K562 (cell line): ENCODE measurements around the gene SH3TC1. TPM values are rescaled to one million over a fixed set of nuclear protein-coding genes. Genes with fewer than 3 reads are reported as not detected.

Experiments
- ATAC-seq: fragments of 200-7000 bp; cut with Tn5 transposase; 3 replicates; pipeline ENCODE4 v1.9.1; 2020; ENCODE audit warnings: moderate library complexity
- BruUV-seq: library from RNA; stranded (reverse); fragments of 400-500 nt; replicated peaks from 2 replicates; lab custom pipeline; 2021; lab: Mats Ljungman, UMichigan
- CTCF ChIA-PET: fragments of 300-600 bp; formaldehyde crosslinking; extraction: SDS; loops from one replicate; lab custom pipeline; 2021; ENCODE audit warnings: low intra/inter-chr PET ratio; lab: Yijun Ruan, JAX
- POLR2A ChIA-PET: fragments of 300-600, 350-650 bp; sonication (Branson Sonifier 250); formaldehyde crosslinking; extraction: SDS; loops from one replicate; lab custom pipeline; 2021; ENCODE audit warnings: antibody characterized with exemption, inconsistent platforms; lab: Yijun Ruan, JAX
- DNase-seq, 4 experiments: peaks; one replicate each; pipeline versions ENCODE4 v3.0.0 to v3.0.0-alpha.2; 2011 to 2018; ENCODE audit warnings: low spot score in 3 of 4, mixed read lengths in 3 of 4; ENCODE audit errors: extremely low read depth in 1 of 4
- FAIRE-seq: peaks from 2 replicates; lab custom pipeline; 2011; peaks lifted over from hg19 to GRCh38; lab: Jason Lieb, UNC
- H2AFZ ChIP-seq: 2 replicates; pipeline ENCODE4 v1.6.0; 2011; ENCODE audit warnings: low read depth, low read length, control low read depth, inconsistent platforms
- H3K27ac ChIP-seq: fragments of 200-600 bp; 3 replicates; pipeline ENCODE4 v1.8.0; 2011; ENCODE audit warnings: low read depth, mild to moderate bottlenecking, control low read depth, inconsistent platforms, low read length, moderate library complexity, mixed read lengths; ENCODE audit errors: extremely low read depth
- H3K27me3 ChIP-seq, 2 experiments: fragments of 300-600 bp in 1 of 2; 2 replicates in 1 of 2; 3 replicates in 1 of 2; pipeline versions ENCODE4 v1.6.0 to v1.8.0; 2011; ENCODE audit warnings: inconsistent platforms in 2 of 2, low read length in 2 of 2, mild to moderate bottlenecking in 1 of 2, mixed read lengths in 1 of 2, moderate library complexity in 1 of 2; ENCODE audit not compliant: control insufficient read depth in 2 of 2, insufficient read depth in 2 of 2
- H3K36me3 ChIP-seq: fragments of 300-600 bp; 3 replicates; pipeline ENCODE4 v1.8.0; 2011; ENCODE audit warnings: mild to moderate bottlenecking, low read length, inconsistent platforms; ENCODE audit not compliant: control insufficient read depth, insufficient read depth
- H3K4me1 ChIP-seq, 2 experiments: fragments of 200-600 bp in 1 of 2; replicated peaks in 1 of 2; 2 replicates in 1 of 2; 3 replicates in 1 of 2; pipeline versions ENCODE4 v1.5.1 to v1.8.0; 2011; ENCODE audit warnings: inconsistent platforms in 2 of 2, low read length in 2 of 2, mild to moderate bottlenecking in 1 of 2, mixed read lengths in 1 of 2, moderate library complexity in 1 of 2; ENCODE audit not compliant: control insufficient read depth in 2 of 2, insufficient read depth in 2 of 2
- H3K4me2 ChIP-seq: 2 replicates; pipeline ENCODE4 v1.6.1; 2011; ENCODE audit warnings: low read length, control low read depth, inconsistent platforms, mixed read lengths; ENCODE audit not compliant: insufficient read depth
- H3K4me3 ChIP-seq: fragments of 200-600 bp; sonication (generic), shearing (Covaris generic); 2 replicates; pipeline ENCODE4 v1.5.1; 2016; ENCODE audit warnings: control low read depth, inconsistent platforms
- H3K79me2 ChIP-seq: fragments of 200-600 bp; 3 replicates; pipeline ENCODE4 v1.8.0; 2011; ENCODE audit warnings: low read length, inconsistent platforms; ENCODE audit not compliant: control insufficient read depth, insufficient read depth
- H3K9ac ChIP-seq, 2 experiments: 2 replicates each; pipeline versions ENCODE4 v1.6.0 to v1.6.1; 2011; ENCODE audit warnings: low read depth in 2 of 2, low read length in 2 of 2, control low read depth in 1 of 2, inconsistent platforms in 1 of 2, mild to moderate bottlenecking in 1 of 2, mixed read lengths in 1 of 2; ENCODE audit not compliant: insufficient read depth in 1 of 2
- H3K9me1 ChIP-seq: one replicate; pipeline ENCODE4 v1.6.0; 2011; ENCODE audit warnings: inconsistent platforms, mild to moderate bottlenecking, low read length, moderate library complexity; ENCODE audit not compliant: control insufficient read depth, insufficient read depth
- H3K9me3 ChIP-seq: replicated peaks from 2 replicates; pipeline ENCODE4 v1.5.1; 2011; ENCODE audit warnings: low read depth, low read length, inconsistent platforms; ENCODE audit not compliant: control insufficient read depth, insufficient read depth
- H4K20me1 ChIP-seq: replicated peaks from 2 replicates; pipeline ENCODE4 v1.6.1; 2011; ENCODE audit warnings: low read length, inconsistent platforms, mixed read lengths; ENCODE audit not compliant: control insufficient read depth, insufficient read depth
- ARID2 ChIP-seq: fragments of 450-650 bp; IDR thresholded peaks from 2 replicates; pipeline ENCODE4 v1.6.1; 2017; ENCODE audit warnings: antibody characterized with exemption, mild to moderate bottlenecking
- BCL6 ChIP-seq: fragments of 250-450 bp; sonication (Bioruptor Pico); IDR thresholded peaks from 2 replicates; pipeline ENCODE4 v1.4.0; 2020
- BRD9 ChIP-seq: fragments of 450-650 bp; IDR thresholded peaks from 2 replicates; pipeline ENCODE4 v1.6.1; 2018; ENCODE audit warnings: low read depth; ENCODE audit not compliant: partially characterized antibody
- CBX1 ChIP-seq: sonication (generic); IDR thresholded peaks from 2 replicates; pipeline ENCODE4 v1.6.1; 2016; ENCODE audit warnings: antibody characterized with exemption, low read depth, mild to moderate bottlenecking
- EZH2 ChIP-seq: IDR thresholded peaks from 2 replicates; pipeline ENCODE4 v1.6.1; 2012; ENCODE audit warnings: low read depth, mild to moderate bottlenecking, inconsistent platforms, low read length, borderline replicate concordance
- MXI1 ChIP-seq: IDR thresholded peaks from 2 replicates; pipeline ENCODE4 v1.6.1; 2011; ENCODE audit warnings: low read depth, mild to moderate bottlenecking, improper control_type of control experiment, low read length
- POLR2AphosphoS2 ChIP-seq: IDR thresholded peaks from 2 replicates; pipeline ENCODE4 v1.6.1; 2012; ENCODE audit warnings: low read length, improper control_type of control experiment
- POLR2H ChIP-seq: IDR thresholded peaks from 2 replicates; pipeline ENCODE4 v1.6.1; 2016; ENCODE audit warnings: missing genetic modification characterization, low read depth, mild to moderate bottlenecking, control low read depth, missing compliant biosample characterization, moderate library complexity
- PURB ChIP-seq: sonication (generic); formaldehyde crosslinking; IDR thresholded peaks from 2 replicates; pipeline ENCODE4 v1.9.0; 2021; ENCODE audit warnings: low read depth, mild to moderate bottlenecking, missing genetic modification reagents
- SIX5 ChIP-seq, 2 experiments: IDR thresholded peaks; 2 replicates each; pipeline ENCODE4 v1.6.1; 2011; ENCODE audit warnings: low read length in 2 of 2, borderline replicate concordance in 1 of 2, low read depth in 1 of 2, mild to moderate bottlenecking in 1 of 2, moderate library complexity in 1 of 2; ENCODE audit not compliant: insufficient read depth in 1 of 2
- SREBF1 ChIP-seq: fragments of 150-350 bp; IDR thresholded peaks from 2 replicates; pipeline ENCODE4 v1.6.1; 2014; ENCODE audit warnings: antibody characterized with exemption, low read depth, low read length, borderline replicate concordance
- YBX1 ChIP-seq: fragments of 450-650 bp; IDR thresholded peaks from 2 replicates; pipeline ENCODE4 v1.7.1; 2016; ENCODE audit warnings: mild to moderate bottlenecking
- ZFP36 ChIP-seq: fragments of 150-350 bp; IDR thresholded peaks from 2 replicates; pipeline ENCODE4 v1.6.1; 2018; ENCODE audit warnings: low read length, low read depth; ENCODE audit not compliant: partially characterized antibody
- ZNF282 ChIP-seq: sonication (generic); formaldehyde crosslinking; IDR thresholded peaks from 2 replicates; pipeline ENCODE4 v1.8.1; 2023; ENCODE audit warnings: missing genetic modification reagents
- ZNF41 ChIP-seq: fragments of 250-450 bp; sonication (Bioruptor Pico); conservative IDR thresholded peaks from 2 replicates; pipeline ENCODE4 v1.4.0; 2020; ENCODE audit warnings: mild to moderate bottlenecking
- ZNF586 ChIP-seq: fragments of 450-650 bp; formaldehyde crosslinking; conservative IDR thresholded peaks from 2 replicates; pipeline ENCODE4 v1.4.0; 2020; ENCODE audit warnings: mild to moderate bottlenecking, moderate library complexity
- ZNF639 ChIP-seq, 2 experiments: fragments of 200-800 bp in 1 of 2; sonication (Bioruptor generic) in 1 of 2; sonication (generic) in 1 of 2; formaldehyde crosslinking in 1 of 2; IDR thresholded peaks in 1 of 2; conservative IDR thresholded peaks in 1 of 2; 2 replicates each; pipeline versions ENCODE4 v1.5.0 to v1.6.1; 2016 to 2020; ENCODE audit warnings: missing compliant biosample characterization in 1 of 2, missing genetic modification characterization in 1 of 2, missing genetic modification reagents in 1 of 2
- ZNF766 ChIP-seq: fragments of 200-800 bp; sonication (Bioruptor generic); conservative IDR thresholded peaks from 2 replicates; pipeline ENCODE4 v1.6.1; 2016; ENCODE audit warnings: missing genetic modification characterization, missing compliant biosample characterization
- WGBS: fragments of 100-300 bp; shearing (Covaris generic); methylation state at CpG from one replicate; pipeline ENCODE4 v1.1.6; 2016; ENCODE audit warnings: low coverage, mixed read lengths; ENCODE audit not compliant: insufficient coverage; ENCODE audit errors: missing lambda C conversion rate; 5-methylcytosine and 5-hydroxymethylcytosine counted together
- in situ Hi-C: fragments of 300-500 bp; cut with MboI; formaldehyde crosslinking; loops from 4 replicates; pipeline ENCODE4 v1.15.0; 2018; ENCODE audit warnings: inconsistent platforms, mixed read lengths
- intact Hi-C: fragments of 100-400 bp; cut with micrococcal nuclease; formaldehyde crosslinking; loops from 2 replicates; pipeline ENCODE4 v1.14.2; 2022
- polyA plus RNA-seq, 8 experiments: library from polyadenylated mRNA; depleted of rRNA in 4 of 8; stranded (reverse) in 5 of 8; unstranded in 3 of 8; fragments of >200 nt; fragmentation: Nextera tagmentation in 2 of 8; fragmentation: Illumina TruSeq in 1 of 8; extraction: Ambion mirVana in 2 of 8; extraction: Trizol in 1 of 8; gene quantifications; 2 replicates each; pipeline versions ENCODE4 v1.2.1 to v1.2.3, GENCODE V29; 2011 to 2014; ENCODE audit warnings: inconsistent platforms in 1 of 8, missing spikeins in 1 of 8
- total RNA-seq, 7 experiments: library from RNA; depleted of rRNA in 6 of 7; stranded (reverse); fragments of >200 nt in 6 of 7; fragmentation: Illumina TruSeq in 2 of 7; extraction: Trizol in 2 of 7; gene quantifications; 2 replicates each; pipeline versions ENCODE4 v1.2.1 to v1.2.3, GENCODE V29; 2011 to 2021; ENCODE audit warnings: low replicate concordance in 1 of 7
- TF ChIP-seq, protein P1 (sequence below): sonication (generic); formaldehyde crosslinking; IDR thresholded peaks from 2 replicates; pipeline ENCODE4 v1.8.1; 2023; ENCODE audit warnings: mild to moderate bottlenecking, missing genetic modification reagents

The SH3TC1 gene
- total and polyA plus RNA-seq, 9 of the 15 experiments (the other 6 are each of a cell fraction or from before 2014, with no cell fraction given) = 0.04 to 2.1 (median 0.48) TPM; not detected in 1

DNA sequence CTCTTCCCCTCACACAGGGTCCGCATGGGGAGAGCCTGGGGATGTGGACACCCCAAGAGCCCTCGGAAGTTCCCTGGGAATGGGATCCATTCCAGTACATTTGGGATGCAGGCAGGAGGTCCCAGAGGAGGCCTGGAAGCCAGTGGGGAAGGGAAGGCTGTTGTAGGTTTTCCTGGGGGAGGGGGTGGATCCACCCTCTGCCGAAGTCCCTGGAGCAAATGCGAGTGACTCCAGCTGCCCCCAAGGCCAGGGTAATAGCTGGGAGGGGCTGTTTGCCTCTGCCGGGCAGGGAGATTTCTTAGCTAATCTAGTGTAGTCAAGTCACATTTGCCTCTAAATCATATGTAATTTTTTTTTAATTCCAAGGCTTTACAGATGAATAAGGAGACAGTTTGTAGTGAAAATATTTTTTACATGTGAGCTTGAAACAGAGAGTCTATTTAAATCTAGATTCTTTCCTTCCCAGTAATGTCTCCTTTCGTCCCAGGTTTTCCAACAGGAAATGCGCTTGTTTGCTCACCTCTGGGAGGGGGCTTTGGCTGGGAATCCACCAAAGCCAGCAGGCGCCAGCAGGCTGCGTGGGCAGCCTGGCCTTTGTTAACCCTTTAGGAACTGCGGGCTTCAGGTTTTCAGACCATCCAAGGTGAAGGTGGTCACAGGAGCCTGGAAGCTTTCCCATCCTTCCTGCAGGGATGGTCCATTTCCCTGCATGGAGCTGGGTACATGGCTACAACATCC lies 26.8 kb downstream of the SH3TC1 start:
- POLR2A ChIA-PET = interaction anchor here (0.6 to 2.8 kb wide), 5 partner anchors 8 to 185 kb away, joined by 3 to 8 read pairs (median 5); no protein-coding TSS in a partner anchor
- Histone ChIP-seq H3K4me2 (no peak overlapping the region), H3K79me2 (no peaks in the 10 kb centered on the region), H3K4me3 (no peak overlapping the region), H4K20me1 (peaks cover 7% of the 10 kb centered on the region), H3K36me3 (no peaks in the 10 kb centered on the region), H3K9me1 (peaks cover 2% of the 10 kb centered on the region), H3K27me3 (peaks cover 0 to 25% of the 10 kb centered on the region in 2 experiments; a peak in 1 of 5 replicates), H3K4me1 (peaks cover 0 to 19% of the 10 kb centered on the region in 2 experiments; a peak in 3 of 5 replicates), H3K9ac (no peak overlapping the region), H3K9me3 (no peaks in the 10 kb centered on the region), H3K27ac (no peak overlapping the region), H2AFZ (no peak overlapping the region)
- DNase-seq (no peak), FAIRE-seq (no peak), ATAC-seq (no peak)
- CTCF ChIA-PET = no interaction called here
- WGBS = 11% methylated on average over 9 of the region's 10 CpGs
- in situ Hi-C loops = no loop called here
- intact Hi-C loops = no loop called here
- no TSS peak for BruUV-seq
- TF ChIP-seq SREBF1 (no peak), MXI1 (no peak), ARID2 (no peak), EZH2 (no peak), BRD9 (no peak), CBX1 (no peak), YBX1 (no peak), ZNF282 (CRISPR knock-in tag) (no peak), POLR2H (tag) (no peak), ZNF639 (CRISPR knock-in tag; conservative IDR thresholded peaks at IDR 0.05 in 1 of 2, IDR thresholded peaks at IDR 0.05 in 1 of 2) (no peak), ZNF586 (no peak), ZNF766 (CRISPR knock-in tag) (no peak), ZNF41 (CRISPR knock-in tag) (no peak), SIX5 (IDR thresholded peaks at IDR 0.05; ENCODE audit: borderline replicate concordance in 1 of 2, insufficient read depth in 1 of 2, low read depth in 1 of 2, low read length in 2 of 2) (no peak), ZFP36 (no peak), BCL6 (CRISPR knock-in tag) (no peak), POLR2AphosphoS2 (no peak), PURB (CRISPR knock-in tag) (no peak)
- TF ChIP-seq, protein P1, sequence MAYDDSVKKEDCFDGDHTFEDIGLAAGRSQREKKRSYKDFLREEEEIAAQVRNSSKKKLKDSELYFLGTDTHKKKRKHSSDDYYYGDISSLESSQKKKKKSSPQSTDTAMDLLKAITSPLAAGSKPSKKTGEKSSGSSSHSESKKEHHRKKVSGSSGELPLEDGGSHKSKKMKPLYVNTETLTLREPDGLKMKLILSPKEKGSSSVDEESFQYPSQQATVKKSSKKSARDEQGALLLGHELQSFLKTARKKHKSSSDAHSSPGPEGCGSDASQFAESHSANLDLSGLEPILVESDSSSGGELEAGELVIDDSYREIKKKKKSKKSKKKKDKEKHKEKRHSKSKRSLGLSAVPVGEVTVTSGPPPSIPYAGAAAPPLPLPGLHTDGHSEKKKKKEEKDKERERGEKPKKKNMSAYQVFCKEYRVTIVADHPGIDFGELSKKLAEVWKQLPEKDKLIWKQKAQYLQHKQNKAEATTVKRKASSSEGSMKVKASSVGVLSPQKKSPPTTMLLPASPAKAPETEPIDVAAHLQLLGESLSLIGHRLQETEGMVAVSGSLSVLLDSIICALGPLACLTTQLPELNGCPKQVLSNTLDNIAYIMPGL (CRISPR knock-in tag) = no peak
